ENCODE measurements around the gene SETD6.

SETD6 gene

DNA sequence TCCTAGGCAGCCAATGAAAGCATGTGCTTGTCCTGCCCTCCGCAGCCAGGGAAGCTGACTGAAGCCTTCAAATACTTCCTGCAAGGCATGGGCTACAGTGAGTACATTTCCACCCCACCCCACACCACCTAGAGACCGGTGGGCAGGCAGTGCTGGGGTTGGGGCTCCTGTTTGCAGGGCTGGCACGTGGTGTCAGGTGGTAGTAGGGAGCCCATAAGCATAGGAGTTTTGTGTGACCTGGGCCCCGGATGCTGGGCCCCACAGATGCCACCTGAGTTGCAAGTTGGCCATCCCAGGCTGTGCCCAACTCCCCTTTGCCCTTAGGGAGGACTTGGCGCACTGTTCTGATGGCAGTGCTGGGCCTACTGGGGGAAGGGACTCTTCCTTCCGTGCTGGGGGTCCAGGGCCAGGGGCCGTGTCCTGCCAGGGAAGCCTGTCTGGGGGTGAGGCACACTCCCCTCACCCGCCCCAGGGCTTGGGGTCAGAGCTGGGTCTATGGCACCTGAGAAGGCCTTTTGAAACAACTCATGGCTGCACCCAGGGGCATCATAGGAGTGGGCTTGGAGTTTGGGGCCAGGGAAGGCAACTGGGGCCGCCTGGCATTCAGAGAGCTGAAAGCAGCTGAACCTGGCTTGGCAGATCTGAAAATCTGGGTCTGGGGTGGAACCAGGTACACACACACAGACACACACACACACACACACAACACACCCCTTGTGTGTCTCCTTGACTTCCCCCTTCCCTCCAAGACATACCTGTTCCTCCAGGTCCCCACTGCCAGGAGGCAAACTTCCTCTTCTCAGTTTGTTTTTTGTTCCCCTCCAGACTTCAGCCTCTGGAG is 5.8 kb upstream of the SETD6 start:
- no peak for DNase-seq

DNA sequence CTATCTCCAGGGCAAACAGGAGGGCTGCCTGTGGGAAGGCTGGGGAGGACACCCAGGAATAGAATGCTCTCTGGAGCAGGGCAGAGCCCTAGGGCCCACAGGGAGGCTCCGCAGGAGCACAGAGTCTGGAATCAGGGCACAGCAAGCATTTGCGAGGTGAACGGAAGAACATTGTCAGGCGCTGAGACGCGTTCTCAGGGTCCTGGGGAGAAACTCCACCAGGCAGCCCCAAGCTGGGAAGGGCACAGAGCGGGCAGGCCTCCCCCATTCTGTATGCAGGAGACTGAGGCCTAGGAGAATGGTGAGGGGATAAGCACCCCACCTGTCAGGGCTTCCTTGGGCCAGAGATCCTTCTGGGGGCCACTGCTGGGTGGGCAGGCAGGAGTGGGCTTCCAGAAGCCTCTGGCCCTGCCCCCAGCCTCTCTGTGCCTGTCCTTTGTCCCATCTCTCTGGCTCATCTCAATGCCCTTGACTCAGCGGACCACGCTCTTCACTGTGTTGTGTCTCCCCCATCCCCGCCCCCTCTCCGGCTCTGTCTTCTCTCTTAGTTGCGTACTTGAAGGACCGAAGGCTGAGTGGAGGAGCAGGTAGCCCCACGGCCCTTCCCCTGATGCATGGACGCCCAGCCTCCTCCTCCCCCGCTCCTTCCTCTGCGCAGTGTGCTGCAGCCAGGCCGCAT is 5.1 kb upstream of the SETD6 start:
- DNase-seq: no peak

DNA sequence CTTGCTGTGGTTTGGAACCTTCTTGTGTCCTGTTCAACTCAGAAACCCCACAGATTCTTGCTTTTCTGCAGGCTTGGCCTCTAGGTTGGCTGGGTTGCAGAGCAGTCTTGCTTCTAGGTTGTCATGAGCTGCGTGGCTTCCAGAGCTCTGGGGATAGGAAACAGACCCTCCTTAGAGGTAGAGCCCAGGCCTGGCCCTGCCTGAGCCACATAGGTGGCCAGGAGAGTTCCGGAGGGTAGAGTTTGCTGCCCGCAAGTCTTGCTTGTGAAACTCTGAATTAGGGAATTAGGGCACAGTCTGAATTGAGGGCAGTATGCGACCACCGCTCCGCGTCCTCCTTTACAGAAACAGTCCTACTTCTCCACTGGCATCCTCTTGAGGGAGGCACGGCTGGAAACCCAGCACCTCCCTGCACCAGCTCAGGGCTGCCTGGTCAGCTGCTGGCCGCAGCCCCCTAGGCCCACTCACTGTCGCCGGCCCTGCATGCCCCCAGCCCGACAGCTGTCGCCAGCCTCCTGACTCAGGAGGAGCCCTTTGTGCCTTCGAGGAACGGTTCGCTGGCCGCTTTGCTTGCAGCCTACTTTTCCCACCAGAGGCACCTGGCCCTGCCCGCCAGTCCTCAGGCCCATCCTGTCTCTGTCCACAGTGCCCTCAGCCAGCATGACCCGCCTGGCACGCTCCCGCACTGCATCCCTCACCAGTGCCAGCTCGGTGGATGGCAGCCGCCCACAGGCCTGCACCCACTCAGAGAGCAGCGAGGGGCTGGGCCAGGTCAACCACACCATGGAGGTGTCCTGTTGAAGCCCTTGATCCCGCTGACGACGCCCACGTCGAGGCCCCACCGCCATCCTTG is 4.3 kb upstream of the SETD6 start:
- no peak for DNase-seq

DNA sequence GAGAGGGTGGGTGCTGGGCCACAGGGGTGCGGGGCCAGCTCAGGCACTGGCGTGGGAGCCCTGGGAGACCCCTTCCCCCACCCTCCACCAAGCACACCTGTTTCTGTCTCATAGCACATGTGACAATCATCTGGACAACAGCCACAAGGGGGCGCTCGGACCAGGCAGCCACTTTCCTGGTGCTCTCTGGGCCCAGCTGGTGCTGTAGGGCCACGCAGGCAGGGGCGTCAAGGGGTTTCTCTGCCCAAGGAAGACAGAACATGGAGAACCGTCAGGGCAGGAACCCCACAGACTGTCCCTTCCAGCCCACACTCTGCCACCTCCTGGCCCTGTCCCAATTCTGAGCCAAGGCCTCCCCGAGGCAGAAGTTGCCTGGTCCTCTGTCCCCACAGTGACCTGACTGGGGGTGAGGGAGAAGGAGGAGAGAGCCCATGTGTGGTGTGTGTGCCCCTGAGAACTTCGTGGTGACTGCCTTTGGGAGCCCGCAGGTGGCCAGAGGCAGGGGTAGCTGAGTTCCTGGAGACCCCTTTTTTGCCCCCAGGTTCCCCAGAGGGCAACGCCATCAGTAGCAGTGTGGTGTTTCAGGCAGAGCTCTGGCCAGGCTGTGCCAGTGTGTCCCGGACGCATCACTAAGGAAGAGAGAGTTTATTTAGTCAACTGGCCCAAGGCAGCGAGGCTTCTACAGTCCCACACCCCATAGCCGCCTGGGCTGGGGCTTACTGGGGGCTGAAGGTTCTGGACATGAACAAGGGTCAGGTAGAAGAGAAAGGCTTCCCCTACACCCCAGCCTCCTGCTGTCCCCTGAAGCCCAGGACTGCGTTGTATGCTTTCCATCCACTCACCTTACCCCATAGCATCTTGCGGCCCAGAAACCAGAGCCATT is 3.1 kb upstream of the SETD6 start:
- peak in 1 of 2 experiments; percentile 74 for DNase-seq

DNA sequence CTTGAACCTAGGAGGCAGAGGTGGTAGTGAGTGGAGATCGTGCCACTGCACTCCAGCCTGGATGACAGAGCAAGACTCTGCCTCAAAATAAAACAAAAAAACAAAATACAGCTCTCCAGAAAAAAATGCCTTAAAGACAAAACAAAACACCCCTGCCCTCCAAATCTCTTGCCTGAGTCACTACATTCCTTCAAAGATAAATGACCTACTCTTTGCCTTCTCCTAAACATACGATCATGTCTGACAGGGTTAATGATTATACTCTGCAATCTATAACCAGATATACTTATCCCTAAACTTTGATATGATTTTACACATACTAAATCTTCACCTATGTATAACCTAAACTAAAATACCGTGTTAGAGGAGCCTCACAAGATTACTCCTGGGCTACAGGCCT is 1.4 kb upstream of the SETD6 start:
- no peak for DNase-seq

DNA sequence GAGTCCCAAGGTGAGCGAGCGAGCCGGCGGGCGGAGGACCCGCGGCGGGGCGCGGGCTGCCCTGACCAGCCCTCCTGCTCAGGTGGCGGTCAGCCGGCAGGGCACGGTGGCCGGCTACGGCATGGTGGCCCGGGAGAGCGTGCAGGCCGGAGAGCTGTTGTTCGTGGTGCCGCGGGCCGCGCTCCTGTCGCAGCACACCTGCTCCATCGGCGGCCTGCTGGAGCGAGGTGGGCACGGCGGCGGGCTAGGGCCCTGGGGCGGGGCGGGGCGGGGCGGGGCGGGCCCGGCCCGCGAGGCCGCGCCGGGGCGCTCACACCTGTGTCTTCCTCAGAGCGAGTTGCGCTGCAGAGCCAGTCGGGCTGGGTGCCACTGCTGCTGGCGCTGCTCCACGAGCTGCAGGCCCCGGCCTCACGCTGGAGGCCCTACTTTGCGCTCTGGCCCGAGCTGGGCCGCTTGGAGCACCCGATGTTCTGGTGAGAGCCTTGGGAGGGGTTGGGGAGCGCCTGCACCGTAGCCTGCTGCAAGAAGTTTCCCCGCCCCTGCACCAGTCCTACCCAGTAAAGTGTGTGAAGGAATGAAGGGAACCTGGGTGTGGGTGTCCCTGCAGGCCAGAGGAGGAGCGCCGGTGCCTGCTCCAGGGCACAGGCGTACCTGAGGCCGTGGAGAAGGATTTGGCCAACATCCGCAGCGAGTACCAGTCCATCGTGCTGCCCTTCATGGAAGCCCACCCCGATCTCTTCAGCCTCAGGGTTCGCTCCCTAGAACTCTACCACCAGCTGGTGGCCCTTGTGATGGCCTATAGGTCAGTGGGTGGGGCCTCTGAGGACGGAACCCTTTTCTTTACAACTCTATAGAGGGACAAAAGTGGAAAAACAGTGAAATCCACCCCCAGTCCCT is 802 bp downstream of the SETD6 start:
- DNase-seq: peak in 1 of 2 experiments; percentile 67

DNA sequence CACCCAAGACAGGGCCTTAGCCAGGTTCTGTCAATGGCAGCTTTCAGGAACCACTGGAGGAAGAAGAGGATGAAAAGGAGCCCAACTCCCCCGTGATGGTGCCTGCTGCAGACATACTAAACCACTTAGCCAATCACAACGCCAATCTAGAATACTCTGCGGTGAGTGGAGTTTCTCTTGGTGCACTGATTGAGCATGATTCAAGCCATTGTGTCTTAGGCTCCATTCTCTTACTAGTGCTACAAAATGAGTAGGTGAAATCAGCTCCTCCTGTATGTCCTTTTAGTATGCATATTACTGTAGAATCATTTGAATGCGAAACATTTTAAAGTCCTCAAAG is 1.4 kb downstream of the SETD6 start:
- no peak for DNase-seq

DNA sequence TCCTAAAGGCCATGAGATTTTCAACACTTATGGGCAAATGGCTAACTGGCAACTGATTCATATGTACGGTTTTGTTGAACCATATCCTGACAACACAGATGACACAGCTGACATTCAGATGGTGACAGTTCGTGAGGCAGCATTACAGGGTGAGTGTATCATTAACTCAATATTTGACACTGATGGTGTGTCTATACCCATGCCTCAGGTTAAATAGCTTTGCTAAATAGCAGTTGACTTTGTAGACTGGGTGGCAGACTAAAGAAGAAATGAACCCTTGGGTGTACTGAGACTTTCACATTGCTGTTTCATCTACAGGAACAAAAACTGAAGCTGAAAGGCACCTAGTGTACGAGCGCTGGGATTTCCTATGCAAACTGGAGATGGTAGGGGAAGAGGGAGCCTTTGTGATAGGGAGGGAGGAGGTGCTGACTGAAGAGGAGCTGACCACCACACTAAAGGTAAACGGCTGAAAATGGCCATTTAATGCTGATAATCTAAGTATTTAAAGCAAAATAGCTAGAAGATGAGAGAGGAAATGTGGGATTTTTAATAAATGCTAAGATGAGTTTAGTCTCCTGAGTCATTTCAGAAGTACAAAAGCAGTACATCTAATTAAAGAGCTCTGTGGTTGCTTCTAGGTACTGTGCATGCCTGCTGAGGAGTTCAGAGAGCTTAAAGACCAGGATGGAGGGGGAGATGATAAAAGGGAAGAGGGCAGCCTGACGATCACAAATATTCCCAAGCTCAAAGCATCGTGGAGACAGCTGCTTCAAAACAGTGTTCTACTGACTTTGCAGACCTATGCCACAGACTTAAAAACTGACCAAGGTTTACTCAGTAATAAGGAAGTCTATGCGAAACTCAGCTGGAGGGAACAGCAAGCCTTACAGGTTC is 3.0 kb downstream of the SETD6 start:
- DNase-seq: no peak

DNA sequence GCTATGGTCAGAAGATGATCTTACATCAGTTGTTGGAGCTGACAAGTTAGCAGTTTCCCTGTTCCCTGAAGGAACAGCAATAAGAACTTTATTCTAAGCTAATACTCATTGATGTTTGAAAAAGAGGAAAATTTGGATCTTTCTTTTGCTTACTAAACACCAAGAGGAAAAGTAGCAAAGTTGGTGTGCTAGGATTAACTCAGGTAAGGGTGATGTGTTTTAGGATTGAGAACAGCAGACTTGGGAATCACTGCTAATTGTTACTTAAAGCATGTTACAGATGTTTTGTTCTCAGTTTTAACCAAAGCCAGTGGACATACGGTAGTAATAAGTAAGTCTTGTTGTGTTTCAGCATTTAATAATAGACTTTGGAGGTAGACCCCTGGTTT is 3.7 kb downstream of the SETD6 start:
- no peak for DNase-seq

DNA sequence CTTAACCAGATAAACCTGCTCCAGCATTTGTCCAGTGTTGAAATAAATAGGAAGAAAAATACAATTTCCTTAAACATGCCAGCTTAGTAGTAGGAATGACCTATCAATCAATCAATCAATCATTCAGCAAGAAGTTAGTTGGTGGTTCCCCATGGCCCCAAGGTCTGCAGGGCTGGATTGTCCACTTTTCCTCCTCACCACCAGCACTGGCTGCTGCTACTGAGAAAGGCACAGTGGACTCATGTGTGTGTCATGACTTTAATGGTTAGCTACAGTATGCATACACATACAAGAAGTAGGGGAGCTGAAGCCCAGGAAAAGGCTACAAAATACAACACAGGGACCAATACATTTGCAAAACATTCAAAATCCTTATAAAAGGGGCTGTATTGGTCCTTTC is 4.4 kb downstream of the SETD6 start:
- no peak for DNase-seq

DNA sequence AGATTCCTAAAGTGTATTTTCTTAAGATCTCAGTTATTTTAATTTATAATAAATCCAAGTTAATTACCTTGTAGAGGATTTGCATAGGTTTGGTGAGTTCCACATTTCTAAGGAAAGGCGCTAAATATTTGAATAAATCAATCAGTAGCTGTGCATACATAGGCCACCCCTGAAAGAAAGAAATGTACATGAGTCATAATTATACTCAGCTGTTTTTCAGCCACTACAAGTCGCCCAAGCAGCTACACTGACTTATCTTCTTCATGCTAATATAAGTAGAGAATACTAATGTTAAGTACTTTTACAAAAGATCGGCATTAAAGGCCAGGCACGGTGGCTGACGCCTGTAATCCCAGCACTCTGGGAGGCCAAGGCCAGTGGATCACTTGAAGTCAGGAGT is 14.9 kb downstream of the SETD6 start:
- DNase-seq: no peak

DNA sequence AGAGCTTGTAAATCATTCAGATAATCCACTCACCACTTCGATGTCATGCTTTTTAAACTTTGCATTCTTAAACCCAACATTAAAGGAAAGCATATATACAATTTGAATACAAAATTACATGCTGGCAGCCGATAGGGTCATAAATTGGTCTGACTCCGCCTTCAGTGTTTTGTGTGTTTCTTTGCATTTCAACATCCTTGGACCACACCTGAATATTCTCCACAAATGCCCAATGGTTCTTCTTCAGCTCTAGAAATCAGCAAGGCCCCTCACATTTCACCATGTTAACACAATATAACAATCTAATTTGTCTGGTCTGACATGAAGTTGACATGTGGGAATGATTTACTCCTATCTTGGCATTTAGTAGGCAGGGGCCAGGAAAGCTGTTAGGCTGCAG is 17.1 kb downstream of the SETD6 start:
- no peak for DNase-seq

DNA sequence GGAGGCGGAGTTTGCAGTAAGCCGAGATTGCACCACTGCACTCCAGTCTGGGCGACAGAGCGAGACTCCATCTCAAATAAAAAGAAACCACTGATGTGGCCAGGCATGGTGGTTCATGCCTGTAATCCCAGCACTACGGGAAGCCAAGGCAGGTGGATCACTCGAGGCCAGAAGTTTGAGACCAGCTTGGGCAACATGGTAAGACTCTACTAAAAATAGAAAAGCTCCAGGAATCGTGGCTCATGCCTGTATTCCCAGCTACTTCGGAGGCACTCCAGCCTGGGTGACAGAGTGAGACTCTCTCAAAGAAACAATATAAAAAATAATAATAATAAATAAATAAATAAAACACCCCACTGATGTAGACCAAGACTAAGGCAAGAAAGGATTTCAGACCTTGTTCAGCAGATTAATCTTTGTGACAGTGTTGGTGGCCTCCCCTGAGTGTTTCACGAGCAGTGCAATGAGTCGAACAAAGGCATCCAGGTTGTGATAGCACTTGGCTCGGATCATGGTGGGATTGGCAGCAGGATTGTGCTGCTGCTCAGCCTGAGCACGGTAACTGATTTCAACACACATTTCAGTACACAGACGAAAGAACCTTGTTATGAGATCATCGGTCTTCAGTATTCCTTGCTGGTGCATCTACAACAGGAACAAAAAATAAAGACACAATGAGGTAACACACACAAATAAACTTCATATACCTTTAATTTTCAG is 18.6 kb downstream of the SETD6 start:
- no peak for DNase-seq

DNA sequence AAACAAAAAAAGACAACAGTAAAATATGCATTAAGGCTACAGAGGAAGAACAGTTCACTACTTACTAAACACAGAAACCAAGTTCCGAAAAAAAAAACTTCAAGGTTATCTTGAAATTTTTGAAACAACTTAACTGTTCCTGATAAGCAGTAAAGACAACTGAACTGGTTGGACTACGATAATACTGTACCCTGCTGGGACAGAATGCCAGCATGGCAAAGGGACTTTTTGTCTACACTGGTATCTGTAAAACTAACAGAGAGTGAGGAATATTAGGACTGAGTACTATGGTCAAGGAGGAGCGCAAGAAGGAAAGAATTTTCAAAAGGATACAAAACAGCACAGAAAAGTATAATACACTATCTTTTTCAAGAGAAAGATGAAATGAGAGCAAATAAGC is 19.8 kb downstream of the SETD6 start:
- no peak for DNase-seq

DNA sequence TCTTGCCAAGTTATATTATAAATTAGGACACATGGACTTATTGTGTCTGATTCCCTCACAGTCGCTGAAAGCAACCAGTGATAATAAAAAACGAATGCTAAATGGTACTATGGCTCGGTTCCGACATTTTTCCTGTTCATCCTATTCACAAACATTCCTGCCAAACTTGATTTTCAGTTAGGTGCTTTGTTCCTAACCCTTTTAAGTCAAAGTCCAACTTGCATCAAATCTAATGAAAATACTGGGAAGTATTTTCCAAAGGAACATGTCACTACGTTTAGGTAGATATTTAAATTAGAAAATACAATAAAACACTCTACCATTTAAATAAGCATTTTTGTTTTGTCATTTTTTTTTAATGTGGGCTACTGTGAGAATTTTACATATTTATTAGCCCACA is 21.0 kb downstream of the SETD6 start:
- DNase-seq: no peak

DNA sequence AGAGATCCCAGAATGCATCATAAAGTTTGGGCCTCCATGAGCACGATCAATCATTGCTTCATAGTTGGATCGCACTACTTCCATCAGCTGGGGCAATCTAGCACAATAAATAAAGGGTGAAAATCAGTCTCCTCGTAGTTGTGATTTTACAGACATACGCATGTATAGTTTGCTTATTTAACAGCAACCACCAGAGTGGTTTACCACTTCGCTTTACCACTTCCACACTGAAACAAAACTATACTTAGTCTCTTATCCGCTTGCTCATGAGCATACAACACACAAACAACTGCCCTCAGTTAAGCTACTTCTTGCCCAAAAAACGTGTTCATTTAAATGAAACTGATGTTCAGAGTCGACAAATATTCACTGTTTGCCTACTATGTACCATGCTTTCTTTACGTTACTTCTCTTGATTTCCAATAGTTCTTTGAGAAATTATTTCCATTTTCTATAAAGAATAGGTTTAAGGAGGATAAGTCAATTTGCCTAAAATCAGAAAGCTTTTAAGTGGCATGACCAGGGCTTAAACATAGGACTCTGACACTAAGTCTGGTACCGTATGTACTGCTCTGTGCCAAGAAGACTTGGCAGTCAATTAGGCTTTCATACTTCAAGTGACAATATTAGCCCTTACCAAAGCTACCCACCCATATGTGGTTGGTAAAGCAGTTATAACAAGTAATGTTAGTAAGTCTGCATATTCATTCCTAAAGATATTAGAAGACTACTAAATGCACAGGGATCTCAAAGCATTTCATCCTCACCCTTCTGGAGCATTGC is 22.0 kb downstream of the SETD6 start:
- no peak for DNase-seq

DNA sequence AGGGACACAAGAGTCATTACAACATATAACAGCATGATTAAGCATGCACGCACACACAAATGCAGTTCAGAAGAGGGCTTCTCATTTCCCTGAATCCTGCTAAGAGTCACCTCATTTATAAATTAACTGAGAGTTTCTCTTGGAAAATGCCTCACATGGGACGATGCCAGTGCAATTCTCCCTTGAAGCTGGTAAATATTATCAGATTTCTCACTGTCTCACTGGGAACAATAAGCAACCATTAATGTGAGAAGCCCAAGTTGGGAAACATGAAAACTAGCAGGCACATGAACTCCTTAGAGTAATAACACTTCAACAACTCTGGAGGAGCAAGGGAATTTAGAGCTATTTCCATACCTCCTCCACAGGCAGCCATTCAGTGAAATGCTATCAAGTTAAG is 26.4 kb downstream of the SETD6 start:
- no peak for DNase-seq

DNA sequence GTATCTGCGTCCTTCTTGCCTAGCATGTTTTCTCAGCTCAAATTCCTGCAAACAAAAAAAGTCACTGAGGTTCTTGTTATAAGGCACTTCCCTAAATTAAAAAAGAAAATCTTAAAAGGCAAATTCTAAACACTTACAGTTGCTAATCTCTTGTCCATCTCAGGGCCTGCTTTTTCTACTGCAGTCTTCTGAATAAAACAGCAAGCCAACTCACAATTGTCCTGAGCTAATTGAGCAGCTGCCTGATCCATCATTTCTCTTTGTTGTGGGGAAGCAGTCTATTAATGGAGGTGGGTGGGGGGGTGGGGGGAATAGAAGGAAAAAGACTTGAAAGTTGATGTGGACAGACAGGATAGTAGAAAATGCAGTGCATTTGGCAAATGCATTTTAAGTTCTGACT is 27.0 kb downstream of the SETD6 start:
- no peak for DNase-seq

DNA sequence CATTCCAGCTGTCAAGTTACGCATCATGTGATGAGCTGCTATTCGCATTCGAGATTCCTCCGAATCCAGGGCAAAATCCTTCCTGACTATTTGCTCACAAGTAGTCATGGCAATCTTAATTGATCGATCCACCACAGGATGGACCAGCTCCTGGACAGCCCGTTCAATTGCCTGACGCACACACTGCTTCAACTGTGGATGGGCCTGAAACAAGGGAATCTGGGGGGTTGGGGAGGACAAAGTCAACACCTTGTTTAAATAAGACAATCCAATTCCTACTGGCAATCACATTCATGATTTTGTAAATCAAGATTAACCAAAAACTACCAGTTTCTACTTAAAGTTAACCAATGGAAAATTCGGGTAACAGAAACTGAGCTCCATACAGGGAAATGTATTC is 28.4 kb downstream of the SETD6 start:
- DNase-seq: no peak
